Stomach (tissue), 9 donors: ENCODE data around the gene OR2A2. TPM values are rescaled to one million over a fixed set of nuclear protein-coding genes. Genes with fewer than 3 reads are reported as not detected.

Experiments
- DNase-seq, 2 donors: peaks; one replicate each; pipeline versions ENCODE4 v3.0.0 to v3.0.0-alpha.2; 2013 to 2019
- H3K27ac ChIP-seq, 5 donors: fragments of 200-600 bp in 4 of 5; sonication (generic) in 4 of 5; one replicate each; pipeline ENCODE4 v1.5.1; 2013 to 2019; ENCODE audit warnings: mild to moderate bottlenecking in 1 of 5, moderate library complexity in 1 of 5
- H3K27me3 ChIP-seq, 3 donors: fragments of 200-600 bp; sonication (generic); one replicate each; pipeline ENCODE4 v1.5.1; 2017 to 2019; ENCODE audit warnings: mixed run types in 1 of 3
- H3K36me3 ChIP-seq, 4 donors: fragments of 200-600 bp; sonication (generic); 1 replicate in 3 of 4; 2 replicates in 1 of 4; pipeline ENCODE4 v1.5.1; 2016 to 2019
- H3K4me1 ChIP-seq, 4 donors: fragments of 200-600 bp; sonication (generic); one replicate each; pipeline ENCODE4 v1.5.1; 2016 to 2019
- H3K4me3 ChIP-seq, 4 donors: fragments of 200-600 bp; sonication (generic) in 3 of 4; one replicate each; pipeline ENCODE4 v1.5.1; 2016 to 2019; ENCODE audit warnings: mild to moderate bottlenecking in 1 of 4
- H3K9me3 ChIP-seq, 4 donors: fragments of 200-600 bp; sonication (generic); one replicate each; pipeline ENCODE4 v1.5.1; 2016 to 2019
- EP300 ChIP-seq: sonication (generic); formaldehyde crosslinking; IDR thresholded peaks from one replicate; pipeline ENCODE4 v1.6.1; 2017; ENCODE audit warnings: antibody characterized with exemption
- POLR2A ChIP-seq, 4 donors: fragments of 450-650 bp; IDR thresholded peaks; one replicate each; pipeline ENCODE4 v1.6.1; 2016; ENCODE audit warnings: antibody characterized with exemption in 4 of 4, control low read depth in 2 of 4, mild to moderate bottlenecking in 1 of 4, moderate library complexity in 1 of 4
- POLR2AphosphoS5 ChIP-seq, 3 donors: sonication (generic); formaldehyde crosslinking; IDR thresholded peaks; one replicate each; pipeline ENCODE4 v1.6.1; 2016; ENCODE audit warnings: antibody characterized with exemption in 3 of 3
- WGBS, 5 donors: extraction: QIAGEN DNeasy Blood & Tissue Kit in 3 of 5; methylation state at CpG; one replicate each; pipeline versions ENCODE4 v1.1.5 to v1.1.7; 2013 to 2018; 5-methylcytosine and 5-hydroxymethylcytosine counted together
- intact Hi-C: fragments of 100-400 bp; cut with DNase I; formaldehyde crosslinking; loops from one replicate; pipeline ENCODE4 v1.15.1; 2023; ENCODE audit warnings: low total_unique reads
- polyA plus RNA-seq, 3 donors: library from polyadenylated mRNA; stranded (reverse); fragments of 200-250 nt; gene quantifications; one replicate each; pipeline ENCODE4 v1.2.3, GENCODE V29; 2013
- total RNA-seq, 5 donors: library from RNA; depleted of rRNA; stranded (reverse); fragments of >200 nt; gene quantifications; one replicate each; pipeline versions ENCODE4 v1.1.0 to v1.2.3, GENCODE V29; 2014 to 2016
- TF ChIP-seq, protein P1 (sequence below), 7 experiments: fragments of 450-650 bp in 4 of 7; fragments of 200-600 bp in 3 of 7; sonication (generic) in 3 of 7; IDR thresholded peaks; one replicate each; pipeline ENCODE4 v1.5.1; 2016 to 2019; ENCODE audit warnings: antibody characterized with exemption in 7 of 7, control low read depth in 2 of 7, mild to moderate bottlenecking in 1 of 7
- donor health status: healthy with polysubstance abuse.
- donor health status: Bipolar disorder and iron deficiency.
- donor health status: healthy.

The OR2A2 gene
- total and polyA plus RNA-seq, 8 donors, result not detected

- no peaks in the 10 kb centered on the region for H3K4me1 ChIP-seq
- no peak overlapping the region for H3K27ac ChIP-seq
- no peaks in the 10 kb centered on the region for H3K27me3 ChIP-seq
- H3K4me3 ChIP-seq, result no peak overlapping the region
- H3K36me3 ChIP-seq, result no peaks in the 10 kb centered on the region
- WGBS, 5 donors, result 80 to 91% (median 89%) methylated on average over 3 of the region's 3 CpGs
- intact Hi-C loops, result no loop called here
- H3K9me3 ChIP-seq, result peaks cover 0 to 6% (median 3%) of the 10 kb centered on the region in 4 donors
- no peak for DNase-seq
- no peak for TF ChIP-seq POLR2AphosphoS5 (IDR thresholded peaks at IDR 0.05)
- TF ChIP-seq, protein P1, sequence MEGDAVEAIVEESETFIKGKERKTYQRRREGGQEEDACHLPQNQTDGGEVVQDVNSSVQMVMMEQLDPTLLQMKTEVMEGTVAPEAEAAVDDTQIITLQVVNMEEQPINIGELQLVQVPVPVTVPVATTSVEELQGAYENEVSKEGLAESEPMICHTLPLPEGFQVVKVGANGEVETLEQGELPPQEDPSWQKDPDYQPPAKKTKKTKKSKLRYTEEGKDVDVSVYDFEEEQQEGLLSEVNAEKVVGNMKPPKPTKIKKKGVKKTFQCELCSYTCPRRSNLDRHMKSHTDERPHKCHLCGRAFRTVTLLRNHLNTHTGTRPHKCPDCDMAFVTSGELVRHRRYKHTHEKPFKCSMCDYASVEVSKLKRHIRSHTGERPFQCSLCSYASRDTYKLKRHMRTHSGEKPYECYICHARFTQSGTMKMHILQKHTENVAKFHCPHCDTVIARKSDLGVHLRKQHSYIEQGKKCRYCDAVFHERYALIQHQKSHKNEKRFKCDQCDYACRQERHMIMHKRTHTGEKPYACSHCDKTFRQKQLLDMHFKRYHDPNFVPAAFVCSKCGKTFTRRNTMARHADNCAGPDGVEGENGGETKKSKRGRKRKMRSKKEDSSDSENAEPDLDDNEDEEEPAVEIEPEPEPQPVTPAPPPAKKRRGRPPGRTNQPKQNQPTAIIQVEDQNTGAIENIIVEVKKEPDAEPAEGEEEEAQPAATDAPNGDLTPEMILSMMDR (IDR thresholded peaks at IDR 0.05), result no peak
- no peak for TF ChIP-seq EP300
- TF ChIP-seq POLR2A (IDR thresholded peaks at IDR 0.05), result no peak
Observed at GRCh38 chr7:144090667-144091066, 18.7 kb upstream of the OR2A2 start.

GRCh38 chr7:144098776-144099175 is 10.6 kb upstream of the OR2A2 start:
- intact Hi-C loops, result no loop called here
- no peak for DNase-seq
- H3K27me3 ChIP-seq, result no peaks in the 10 kb centered on the region

GRCh38 chr7:144100607-144101006 is 8.8 kb upstream of the OR2A2 start:
- Histone ChIP-seq H3K27ac (no peak overlapping the region), H3K9me3 (no peaks in the 10 kb centered on the region), H3K27me3 (no peaks in the 10 kb centered on the region), H3K4me3 (no peak overlapping the region), H3K4me1 (no peaks in the 10 kb centered on the region), H3K36me3 (no peaks in the 10 kb centered on the region)
- TF ChIP-seq EP300 (no peak), POLR2AphosphoS5 (IDR thresholded peaks at IDR 0.05) (no peak), POLR2A (IDR thresholded peaks at IDR 0.05) (no peak)
- intact Hi-C loops, result no loop called here
- 50 to 56% (median 52%) methylated on average over 3 of the region's 3 CpGs for WGBS, 5 donors
- DNase-seq, result no peak

More at GRCh38 chr7:144098776-144099175, 10.6 kb upstream of the OR2A2 start:
- Histone ChIP-seq H3K36me3 (no peaks in the 10 kb centered on the region), H3K4me1 (no peaks in the 10 kb centered on the region), H3K4me3 (no peak overlapping the region), H3K9me3 (no peaks in the 10 kb centered on the region), H3K27ac (no peak overlapping the region)
- TF ChIP-seq POLR2A (IDR thresholded peaks at IDR 0.05), result no peak
- TF ChIP-seq, protein P1 (IDR thresholded peaks at IDR 0.05), result no peak
- TF ChIP-seq POLR2AphosphoS5 (IDR thresholded peaks at IDR 0.05), result no peak
- TF ChIP-seq EP300, result no peak

DNA sequence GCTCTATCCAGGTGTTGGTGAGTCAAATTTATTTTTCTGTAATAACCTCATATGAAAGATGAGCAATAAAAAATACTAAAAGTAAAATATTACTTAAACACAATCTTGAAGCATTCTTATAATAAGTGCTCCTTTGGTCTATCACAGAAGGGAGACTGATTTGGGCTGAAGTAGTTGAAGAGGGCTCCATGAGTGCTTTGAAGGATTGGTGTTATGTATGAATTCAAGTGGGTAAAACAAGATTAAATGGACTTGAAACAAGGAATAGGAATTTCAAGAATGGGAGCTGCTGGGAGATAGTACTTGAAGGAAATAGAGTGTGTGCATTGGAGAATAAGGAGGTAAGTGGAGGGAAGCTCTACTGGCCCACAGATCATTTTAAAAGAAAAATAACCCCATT is 7.3 kb upstream of the OR2A2 start:
- H3K4me3 ChIP-seq, result no peak overlapping the region
- no peaks in the 10 kb centered on the region for H3K36me3 ChIP-seq
- H3K9me3 ChIP-seq, result no peaks in the 10 kb centered on the region
- TF ChIP-seq, protein P1 (IDR thresholded peaks at IDR 0.05), result no peak
- TF ChIP-seq EP300, result no peak
- TF ChIP-seq POLR2A (IDR thresholded peaks at IDR 0.05), result no peak
- no peak for TF ChIP-seq POLR2AphosphoS5 (IDR thresholded peaks at IDR 0.05)
- no peaks in the 10 kb centered on the region for H3K27me3 ChIP-seq
- intact Hi-C loops, result no loop called here
- no peaks in the 10 kb centered on the region for H3K4me1 ChIP-seq
- H3K27ac ChIP-seq, result no peak overlapping the region
- DNase-seq, result no peak

DNA sequence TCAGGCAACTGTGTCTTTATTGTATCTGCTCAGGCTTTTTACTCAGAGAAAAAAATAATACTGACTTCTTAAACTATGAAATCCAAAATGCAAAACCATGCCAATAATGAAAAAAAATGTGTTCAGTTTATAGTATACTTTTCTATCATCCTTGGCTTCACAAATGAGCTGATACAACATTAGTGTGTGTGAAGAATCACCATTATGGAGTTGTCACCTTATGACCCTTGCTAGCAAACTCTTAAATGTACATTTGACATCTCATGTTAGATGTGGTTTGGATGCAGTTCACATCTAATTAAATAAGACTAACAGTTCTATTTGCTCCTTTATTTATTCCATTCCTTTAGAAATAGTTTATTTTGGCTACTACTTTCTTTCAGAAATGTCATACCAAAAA is 4.2 kb upstream of the OR2A2 start:
- Histone ChIP-seq H3K4me1 (no peaks in the 10 kb centered on the region), H3K36me3 (no peaks in the 10 kb centered on the region), H3K9me3 (no peaks in the 10 kb centered on the region), H3K4me3 (no peak overlapping the region), H3K27ac (no peak overlapping the region), H3K27me3 (no peaks in the 10 kb centered on the region)
- TF ChIP-seq EP300 (no peak), POLR2A (IDR thresholded peaks at IDR 0.05) (no peak), POLR2AphosphoS5 (IDR thresholded peaks at IDR 0.05) (no peak)
- TF ChIP-seq, protein P1 (IDR thresholded peaks at IDR 0.05), result no peak
- intact Hi-C loops, result no loop called here
- DNase-seq, result no peak
